GM21723 (cell line): ENCODE data around the gene NHLRC1.

Experiments used
- ATAC-seq: cut with Tn5 transposase; IDR thresholded peaks from one replicate; pipeline ENCODE4 v1.9.1; 2021; ENCODE audit warnings: mild to moderate bottlenecking, moderate library complexity; ENCODE audit not compliant: unreplicated experiment

The NHLRC1 gene

DNA sequence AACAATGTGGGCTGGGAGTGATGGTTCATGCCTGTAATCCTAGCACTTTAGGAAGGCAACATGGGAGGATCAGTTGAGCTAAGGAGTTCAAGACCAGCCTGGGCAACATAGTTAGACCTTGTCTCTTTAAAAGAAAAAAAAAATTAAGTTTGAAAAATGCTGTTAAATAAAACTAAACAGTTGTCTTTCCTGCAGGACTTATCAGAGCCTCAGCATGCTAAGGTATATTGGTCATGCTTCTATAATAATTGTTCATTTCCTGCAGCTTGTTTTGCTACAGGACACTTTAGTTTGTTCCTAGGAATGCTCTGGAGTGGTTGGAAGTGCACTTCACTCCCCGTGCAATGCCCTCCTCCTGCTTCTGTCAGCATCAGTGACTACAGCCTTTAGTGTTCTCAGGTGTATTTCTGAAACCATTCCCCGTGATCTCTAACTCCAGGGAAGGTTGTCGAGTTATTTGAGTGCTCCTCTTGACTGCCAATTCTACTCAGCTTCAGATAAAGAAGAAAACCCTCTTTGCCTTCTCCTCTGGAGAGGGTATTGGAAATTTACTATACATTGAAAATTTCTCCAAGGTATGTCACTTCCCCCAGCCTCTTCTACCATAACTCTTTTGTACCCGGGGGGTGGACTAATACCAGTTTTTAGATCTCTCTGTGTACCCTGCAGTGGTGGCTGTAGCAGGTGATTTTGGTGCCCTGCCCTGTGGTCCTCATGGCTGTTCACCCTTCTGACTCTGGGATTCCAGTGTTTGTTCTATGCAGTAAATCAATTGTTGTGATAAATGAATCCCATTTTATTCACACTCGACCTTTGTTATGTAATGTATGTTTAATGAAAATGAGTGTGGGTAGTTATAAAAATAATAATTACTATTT is 33.8 kb downstream of the NHLRC1 start:
- ATAC-seq = no peak

DNA sequence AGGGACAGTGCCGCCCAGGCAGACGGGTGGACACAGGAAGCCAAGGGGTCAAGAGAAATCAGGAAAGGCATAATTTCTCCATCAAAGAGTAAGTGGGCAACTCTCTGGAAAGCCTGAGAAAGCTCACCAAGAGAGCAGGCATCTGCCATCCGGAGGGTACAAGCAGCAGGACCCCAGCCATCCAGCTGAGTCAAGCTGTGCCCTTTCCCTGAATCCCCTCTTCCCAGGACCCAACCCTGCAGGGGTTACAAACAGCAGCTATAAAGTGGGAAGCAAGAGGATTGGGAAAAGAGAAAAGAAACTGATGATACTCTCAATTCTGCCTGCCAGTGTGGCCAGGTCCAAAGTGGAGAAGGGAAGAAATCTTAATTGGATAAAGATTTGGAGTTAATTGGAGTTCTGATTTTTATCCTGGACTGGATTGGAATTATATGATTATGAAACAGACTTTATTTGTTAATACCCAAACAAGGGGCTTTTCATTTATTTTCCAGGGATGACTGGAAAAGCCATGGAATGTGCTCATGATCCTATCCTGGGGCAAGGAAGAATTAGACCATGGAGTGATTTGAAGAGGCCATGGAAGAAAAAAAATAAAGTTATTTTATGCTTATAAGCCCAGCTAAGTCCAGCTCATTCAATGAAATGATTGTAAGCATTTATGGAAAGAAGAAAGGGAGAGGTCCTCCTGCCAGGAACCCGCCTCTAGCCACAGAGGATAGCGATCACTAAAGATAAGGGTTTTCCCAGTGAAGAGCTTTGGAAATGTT is 34.9 kb downstream of the NHLRC1 start:
- no peak for ATAC-seq

DNA sequence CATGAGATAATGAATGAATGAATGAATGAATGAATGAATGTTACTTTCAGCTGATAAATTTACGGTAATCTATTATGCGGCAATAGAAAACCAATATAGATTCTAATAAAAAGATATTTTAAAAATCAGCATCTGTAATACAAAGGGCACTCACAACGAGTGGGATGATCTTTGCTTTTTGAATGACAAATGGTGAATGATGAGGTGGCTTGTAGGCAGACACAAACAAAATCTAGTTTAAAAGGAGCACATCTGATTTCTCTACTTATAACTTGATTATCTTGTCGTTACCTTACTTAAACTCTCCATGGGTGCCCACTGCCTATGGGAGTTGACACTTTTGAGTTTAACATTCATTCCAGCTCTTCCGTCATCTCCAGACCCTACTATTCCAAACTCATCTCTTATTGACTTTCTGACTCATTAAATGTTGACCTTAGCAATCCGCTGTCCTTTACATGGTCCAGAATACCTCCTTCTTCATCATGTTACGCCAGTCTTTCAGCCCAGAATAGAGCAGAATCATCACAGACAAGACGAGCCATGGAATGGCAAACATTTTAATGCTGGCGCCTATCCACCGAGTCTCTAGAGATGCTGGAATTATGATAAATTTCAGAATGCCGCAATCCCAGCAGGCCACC is 41.3 kb downstream of the NHLRC1 start:
- ATAC-seq = no peak

DNA sequence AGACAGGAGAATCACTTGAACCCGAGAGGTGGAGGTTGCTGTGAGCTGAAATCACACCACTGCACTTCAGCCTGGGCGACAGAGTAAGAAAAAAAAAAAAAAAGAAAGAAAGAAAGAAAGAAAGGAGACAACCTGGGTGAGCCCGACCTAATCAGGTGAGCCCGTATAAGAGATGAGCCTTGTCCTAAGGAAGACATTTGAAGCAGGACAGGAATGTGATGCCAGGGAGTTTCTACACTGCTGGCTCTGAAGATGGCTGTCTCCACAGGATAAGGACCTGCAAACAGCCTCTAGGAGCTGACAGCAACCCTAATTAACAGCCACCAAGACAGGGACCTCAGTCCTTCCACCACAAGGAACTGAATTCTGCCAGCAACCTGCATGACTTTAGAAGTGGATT is 41.9 kb downstream of the NHLRC1 start:
- no peak for ATAC-seq

DNA sequence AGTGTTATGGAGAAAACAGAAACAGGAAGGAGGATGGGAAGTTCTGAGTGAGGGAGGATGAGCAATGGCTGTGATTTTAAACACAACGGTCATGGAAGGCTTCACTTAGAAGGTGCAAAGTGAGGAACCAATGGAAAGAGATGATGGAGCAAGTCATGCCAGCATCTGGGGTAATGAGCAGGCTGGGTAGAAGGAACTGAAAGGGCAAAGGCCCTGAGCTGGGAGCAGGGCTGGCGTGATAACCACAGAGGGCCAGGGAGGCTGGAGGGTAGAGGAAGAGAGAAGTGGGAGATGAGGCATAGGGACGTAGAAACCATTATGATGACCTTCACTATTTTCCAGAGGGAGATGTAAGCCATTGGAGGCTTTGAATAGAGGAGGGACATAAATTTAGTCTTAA is 43.6 kb downstream of the NHLRC1 start:
- ATAC-seq = no peak

DNA sequence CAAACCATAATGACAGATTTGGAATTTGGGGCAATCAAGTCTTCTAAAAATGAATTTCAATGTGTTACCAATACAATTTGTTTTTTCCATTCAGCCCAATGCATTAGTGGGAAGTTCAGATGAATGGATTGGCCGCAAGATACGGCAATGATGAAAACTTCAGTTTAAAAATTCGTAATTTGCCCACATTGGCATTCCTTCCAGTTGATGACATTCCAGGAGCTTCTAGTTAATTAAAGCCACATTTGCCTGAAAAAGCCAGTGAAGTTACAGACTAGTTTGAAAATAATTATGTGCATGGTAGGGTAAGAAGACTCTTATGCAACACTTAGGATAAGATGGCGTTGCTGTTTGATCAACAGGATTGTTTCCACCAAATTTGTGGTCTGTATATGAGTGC is 46.2 kb downstream of the NHLRC1 start:
- ATAC-seq = no peak

DNA sequence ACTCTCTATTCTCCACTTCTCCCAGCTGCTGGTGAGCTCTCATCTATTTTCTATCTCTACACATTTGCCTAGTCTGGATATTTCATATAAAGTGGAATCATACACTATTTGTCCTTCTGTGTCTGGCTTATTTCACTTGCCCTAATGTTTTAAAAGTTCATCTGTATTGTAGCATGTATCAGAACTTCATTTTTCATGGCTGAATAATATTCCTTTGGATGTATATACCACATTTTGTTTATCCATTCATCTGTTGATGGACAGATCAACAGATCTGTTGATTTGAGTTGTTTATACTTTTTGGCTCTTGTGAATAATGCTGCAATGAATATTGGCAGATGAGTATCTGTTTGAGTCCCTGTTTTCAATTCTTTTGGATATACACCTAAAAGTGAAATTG is 49.6 kb downstream of the NHLRC1 start:
- no peak for ATAC-seq

DNA sequence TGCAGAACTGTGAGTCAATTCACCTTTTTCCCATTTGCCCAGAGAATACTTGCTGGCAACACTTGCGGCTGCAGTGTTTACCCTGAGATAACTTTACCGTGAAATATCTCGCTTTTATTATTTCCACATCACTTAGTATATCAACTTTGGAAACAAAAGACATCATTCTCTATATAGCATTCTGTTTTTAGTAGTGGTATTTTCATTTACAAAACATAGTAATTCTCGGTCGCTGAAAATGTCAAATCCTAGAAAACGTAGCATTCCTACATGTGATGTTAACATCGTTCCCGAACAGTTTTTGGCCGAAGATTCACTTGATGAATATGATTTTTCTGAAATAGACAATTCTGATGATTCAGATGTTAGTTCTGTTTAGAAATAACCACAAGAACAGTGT is 52.0 kb downstream of the NHLRC1 start:
- no peak for ATAC-seq
